Colonic mucosa (tissue), 4 donors: ENCODE data around the gene RAPGEF5. TPM values are rescaled to one million over a fixed set of nuclear protein-coding genes. Genes with fewer than 3 reads are reported as not detected.

ENCODE experiments used
- DNase-seq: peaks from one replicate; pipeline ENCODE4 v3.0.0-alpha.2; 2020
- H3K27ac ChIP-seq: fragments of 200-600 bp; one replicate; pipeline ENCODE4 v1.8.0; 2021
- H3K27me3 ChIP-seq: fragments of 200-600 bp; one replicate; pipeline ENCODE4 v1.8.0; 2021
- H3K36me3 ChIP-seq: fragments of 200-600 bp; one replicate; pipeline ENCODE4 v1.8.0; 2021
- H3K4me1 ChIP-seq: fragments of 200-600 bp; one replicate; pipeline ENCODE4 v1.8.0; 2021; ENCODE audit warnings: mild to moderate bottlenecking
- H3K4me3 ChIP-seq: fragments of 200-600 bp; one replicate; pipeline ENCODE4 v1.8.0; 2021
- H3K9ac ChIP-seq, 2 donors: one replicate each; pipeline ENCODE4 v1.7.0; 2013; ENCODE audit warnings: control low read depth in 2 of 2, low read depth in 2 of 2, low read length in 2 of 2
- H3K9me3 ChIP-seq: fragments of 200-600 bp; one replicate; pipeline ENCODE4 v1.8.0; 2021
- intact Hi-C: fragments of 100-400 bp; cut with DNase I; formaldehyde crosslinking; loops from one replicate; pipeline ENCODE4 v1.14.1; 2022
- total RNA-seq, 2 donors: library from RNA; stranded (reverse); fragmentation: NEBNext Ultra II Directional in 1 of 2; extraction: Animal tissue kit (Norgen Biotek cat#: 25700) in 1 of 2; gene quantifications; one replicate each; pipeline ENCODE4 v1.2.1, GENCODE V29; 2021
- TF ChIP-seq, protein P1 (sequence below): fragments of 200-600 bp; IDR thresholded peaks from one replicate; pipeline ENCODE4 v1.8.0; 2022; ENCODE audit warnings: antibody characterized with exemption, mild to moderate bottlenecking
- donor health status: healthy.
- donor health status: DM: no; HTN: no; CAD: no.
- donor health status: DM: no; HTN: no; CAD: no.

RAPGEF5 gene
- total RNA-seq, 2 donors from 2014 or later: 39.9 to 42.2 TPM

DNA sequence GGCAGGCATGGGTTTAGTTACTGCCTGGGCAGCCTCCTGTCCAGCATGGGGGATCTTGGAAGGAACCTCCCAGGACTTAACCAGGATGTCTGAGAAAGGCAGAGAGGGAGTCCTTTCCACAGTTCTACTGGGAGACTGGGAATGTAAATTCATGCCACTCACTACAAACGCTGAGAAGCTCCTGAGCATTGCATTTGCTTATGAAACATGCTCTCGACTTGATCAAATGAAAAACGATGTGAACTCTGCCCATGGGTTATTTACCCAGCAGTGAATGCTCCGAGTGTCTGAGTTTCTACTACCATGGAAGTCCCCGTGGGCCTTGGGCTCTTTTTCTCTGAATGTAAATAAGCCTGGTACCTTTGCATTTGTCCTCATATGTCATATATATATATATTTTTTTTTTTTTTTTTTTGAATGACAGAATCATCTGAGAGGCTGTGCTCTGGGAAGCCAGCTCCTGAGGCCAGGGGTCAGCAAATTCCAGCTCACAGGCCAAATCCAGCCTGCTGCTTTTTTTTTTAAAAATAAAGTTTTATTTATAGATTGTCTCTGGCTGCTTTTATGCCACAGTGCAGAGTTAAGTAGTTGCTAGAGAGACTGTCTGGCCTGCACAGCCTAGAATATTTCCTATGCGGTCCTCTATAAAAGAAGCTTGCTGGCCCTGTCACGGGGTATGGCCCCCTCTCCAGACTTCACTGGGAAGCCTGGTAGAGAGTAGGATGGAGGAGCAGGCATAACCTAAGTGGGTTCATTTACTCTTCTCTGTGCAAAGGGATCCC, 21.4 kb upstream of the RAPGEF5 start:
- Histone ChIP-seq H3K36me3 (no peaks in the 10 kb centered on the region), H3K9ac (no peak overlapping the region), H3K27ac (no peak overlapping the region), H3K27me3 (no peaks in the 10 kb centered on the region), H3K4me3 (no peak overlapping the region), H3K4me1 (no peaks in the 10 kb centered on the region), H3K9me3 (no peaks in the 10 kb centered on the region)
- TF ChIP-seq, protein P1, sequence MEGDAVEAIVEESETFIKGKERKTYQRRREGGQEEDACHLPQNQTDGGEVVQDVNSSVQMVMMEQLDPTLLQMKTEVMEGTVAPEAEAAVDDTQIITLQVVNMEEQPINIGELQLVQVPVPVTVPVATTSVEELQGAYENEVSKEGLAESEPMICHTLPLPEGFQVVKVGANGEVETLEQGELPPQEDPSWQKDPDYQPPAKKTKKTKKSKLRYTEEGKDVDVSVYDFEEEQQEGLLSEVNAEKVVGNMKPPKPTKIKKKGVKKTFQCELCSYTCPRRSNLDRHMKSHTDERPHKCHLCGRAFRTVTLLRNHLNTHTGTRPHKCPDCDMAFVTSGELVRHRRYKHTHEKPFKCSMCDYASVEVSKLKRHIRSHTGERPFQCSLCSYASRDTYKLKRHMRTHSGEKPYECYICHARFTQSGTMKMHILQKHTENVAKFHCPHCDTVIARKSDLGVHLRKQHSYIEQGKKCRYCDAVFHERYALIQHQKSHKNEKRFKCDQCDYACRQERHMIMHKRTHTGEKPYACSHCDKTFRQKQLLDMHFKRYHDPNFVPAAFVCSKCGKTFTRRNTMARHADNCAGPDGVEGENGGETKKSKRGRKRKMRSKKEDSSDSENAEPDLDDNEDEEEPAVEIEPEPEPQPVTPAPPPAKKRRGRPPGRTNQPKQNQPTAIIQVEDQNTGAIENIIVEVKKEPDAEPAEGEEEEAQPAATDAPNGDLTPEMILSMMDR: no peak
- no peak for DNase-seq
- intact Hi-C loops: no loop called here

- Histone ChIP-seq H3K4me3 (no peak overlapping the region), H3K9me3 (no peaks in the 10 kb centered on the region), H3K36me3 (no peaks in the 10 kb centered on the region), H3K27ac (no peak overlapping the region), H3K9ac (no peak overlapping the region), H3K27me3 (no peaks in the 10 kb centered on the region), H3K4me1 (no peaks in the 10 kb centered on the region)
- intact Hi-C loops: no loop called here
- DNase-seq: no peak
- TF ChIP-seq, protein P1: no peak
Observed at GRCh38 chr7:22377703-22378102, 20.7 kb upstream of the RAPGEF5 start.

DNA sequence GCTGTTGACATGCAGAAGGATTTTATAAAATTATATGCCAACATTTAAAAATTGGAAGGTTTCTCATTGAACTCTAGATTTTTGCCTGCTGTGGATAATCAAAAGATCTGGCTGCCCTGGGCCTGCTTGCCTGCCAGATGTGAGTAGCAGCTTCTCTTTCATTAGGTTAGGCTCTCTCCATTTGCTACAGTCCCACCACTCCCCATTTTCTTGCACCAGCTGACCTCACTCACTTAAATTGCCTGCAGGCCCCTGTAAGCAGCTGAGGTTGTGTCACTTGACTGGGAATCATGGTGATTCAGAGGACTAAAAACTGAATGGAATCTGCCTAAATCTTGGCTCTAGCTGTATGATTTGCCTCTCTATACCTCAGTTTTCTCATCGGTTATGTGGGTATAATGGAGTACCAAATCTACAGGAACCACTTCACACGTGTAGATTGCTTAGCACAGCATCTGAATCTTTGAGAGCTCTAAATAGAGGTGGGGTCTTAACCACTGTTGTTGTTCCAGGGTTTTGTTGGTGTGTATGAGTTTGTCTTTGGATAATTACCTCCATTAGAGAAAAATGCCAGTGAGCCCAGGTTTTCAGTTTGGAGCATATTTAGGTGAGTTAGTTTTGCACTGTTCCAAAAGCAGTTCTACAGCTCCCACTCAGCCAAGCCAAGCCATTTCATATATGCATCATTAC, 18.6 kb upstream of the RAPGEF5 start:
- H3K27ac ChIP-seq: no peak overlapping the region
- no peaks in the 10 kb centered on the region for H3K27me3 ChIP-seq
- H3K4me3 ChIP-seq: no peak overlapping the region
- intact Hi-C loops: no loop called here
- no peaks in the 10 kb centered on the region for H3K36me3 ChIP-seq
- DNase-seq: no peak
- TF ChIP-seq, protein P1: no peak
- no peak overlapping the region for H3K9ac ChIP-seq
- H3K9me3 ChIP-seq: no peaks in the 10 kb centered on the region
- no peaks in the 10 kb centered on the region for H3K4me1 ChIP-seq

DNA sequence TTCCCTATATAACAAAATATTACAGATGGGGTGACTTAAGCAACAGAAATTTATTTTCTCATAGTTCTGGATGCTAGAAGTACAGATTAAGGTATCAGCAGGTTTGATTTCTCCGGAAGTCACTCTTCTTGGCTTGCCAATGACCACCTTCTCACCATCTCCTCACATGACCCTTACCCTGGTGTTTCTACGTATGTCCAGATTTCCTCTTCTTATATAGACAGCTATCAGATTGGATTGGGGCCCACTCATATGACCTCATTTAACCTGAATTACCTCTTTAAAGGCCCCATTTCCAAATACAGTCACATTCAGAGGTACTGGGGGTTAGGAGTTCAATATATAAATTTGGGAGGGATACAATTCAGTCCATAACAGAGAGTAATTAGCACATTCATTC, 17.0 kb upstream of the RAPGEF5 start:
- Histone ChIP-seq H3K27me3 (no peaks in the 10 kb centered on the region), H3K4me3 (no peak overlapping the region), H3K4me1 (no peaks in the 10 kb centered on the region), H3K9me3 (no peaks in the 10 kb centered on the region), H3K9ac (no peak overlapping the region), H3K36me3 (no peaks in the 10 kb centered on the region), H3K27ac (no peak overlapping the region)
- TF ChIP-seq, protein P1: no peak
- DNase-seq: no peak
- intact Hi-C loops: no loop called here

GRCh38 chr7:22373388-22373787, 16.4 kb upstream of the RAPGEF5 start:
- no peak for DNase-seq
- Histone ChIP-seq H3K9ac (no peak overlapping the region), H3K4me1 (no peaks in the 10 kb centered on the region), H3K9me3 (no peaks in the 10 kb centered on the region), H3K36me3 (no peaks in the 10 kb centered on the region), H3K27ac (no peak overlapping the region), H3K4me3 (no peak overlapping the region), H3K27me3 (no peaks in the 10 kb centered on the region)
- TF ChIP-seq, protein P1: no peak
- intact Hi-C loops: no loop called here
